Measurements from ENCODE around the gene FRMPD2. TPM values are rescaled to one million over a fixed set of nuclear protein-coding genes. Genes with fewer than 3 reads are reported as not detected.
A peak's percentile ranks its signal among the peaks of the same experiment; 100 is the strongest.
"Not testable (repeated sequence)": the region's sequence is repeated elsewhere in the genome, so short reads cannot be mapped to it uniquely, and the experiment has no call there.

FRMPD2 gene
- total and polyA plus RNA-seq, 2 of the 4 experiments (the other 2 are of a cell fraction), result 0.18 TPM; not detected in 1

DNA sequence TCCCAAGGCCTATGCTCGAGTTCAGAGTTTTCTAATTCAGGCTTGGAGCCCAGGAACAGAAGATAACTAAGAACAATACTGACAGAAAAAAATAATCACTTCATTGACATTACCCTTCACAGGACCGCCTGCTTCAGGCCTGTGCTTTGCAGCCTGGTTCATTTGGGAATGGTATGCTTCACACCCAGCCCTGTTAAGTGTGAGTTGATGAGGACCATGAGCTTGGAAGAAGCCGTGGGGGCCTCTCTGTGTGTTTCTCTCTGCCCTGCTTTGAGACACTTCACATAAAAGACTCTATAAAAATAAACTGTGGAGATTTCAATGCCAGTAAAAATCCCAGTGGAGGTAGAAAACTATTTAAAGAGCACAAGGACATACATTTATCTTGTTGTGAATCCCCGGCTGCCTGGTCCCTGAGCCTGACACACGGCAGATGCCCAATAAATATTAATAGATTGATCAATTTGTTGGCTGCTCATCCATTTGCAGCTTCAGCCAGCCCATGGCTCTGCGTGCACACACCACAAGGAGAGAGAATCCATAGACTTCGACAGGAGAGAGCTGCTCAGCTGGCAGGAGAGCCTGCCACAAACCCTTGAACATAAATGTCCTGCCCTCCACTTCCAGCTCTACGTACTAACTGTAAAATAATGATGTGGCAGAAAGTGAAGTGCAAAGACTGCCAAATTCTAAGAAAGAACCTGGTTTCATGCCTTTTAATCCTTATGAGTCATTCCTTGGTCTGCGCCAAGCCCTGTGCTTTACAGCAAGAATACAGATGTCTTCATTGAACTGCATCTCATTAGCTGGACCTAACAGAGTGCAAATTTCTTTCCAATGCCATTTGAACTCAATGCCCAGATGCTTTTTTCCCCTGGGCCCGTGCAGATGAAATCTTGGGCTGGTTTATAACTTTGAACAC, 130.5 kb downstream of the FRMPD2 start:
- dilution Hi-C loops (cut with HindIII; ENCODE audit: low sequenced_read_pairs, unreplicated experiment); H2AK5ac ChIP-seq (ENCODE audit: low read depth, low read length); BruUV-seq (replicated peaks); H4K5ac ChIP-seq (ENCODE audit: low read depth, low read length); H3K23ac ChIP-seq (ENCODE audit: low read depth, low read length); H2BK15ac ChIP-seq (ENCODE audit: low read depth, low read length); DNase-seq; intact Hi-C loops (cut with micrococcal nuclease); H3K18ac ChIP-seq (ENCODE audit: low read depth, low read length); H4K20me1 ChIP-seq (ENCODE audit: insufficient read depth, low read length); H3K9ac ChIP-seq (ENCODE audit: low read depth, low read length); H3K27ac ChIP-seq (ENCODE audit: insufficient read depth, low read length); H3K4ac ChIP-seq (ENCODE audit: low read depth, low read length); H3K9me1 ChIP-seq (ENCODE audit: insufficient read depth, low read length); H2AFZ ChIP-seq (replicated peaks; ENCODE audit: low read length, poor library complexity); H3K14ac ChIP-seq (replicated peaks; ENCODE audit: low read depth, low read length); H3K4me1 ChIP-seq (ENCODE audit: control insufficient read depth, insufficient read depth, low read length); H4K8ac ChIP-seq (ENCODE audit: low read depth in 2 of 2, low read length in 2 of 2); H3K56ac ChIP-seq (ENCODE audit: extremely low read depth, insufficient read depth, low read length); H3K79me1 ChIP-seq (ENCODE audit: low read depth in 1 of 2, low read length in 2 of 2); H2BK5ac ChIP-seq (ENCODE audit: low read depth, low read length, poor library complexity, severe bottlenecking); H2AK9ac ChIP-seq (replicated peaks; ENCODE audit: low read depth, low read length, poor library complexity); H3K4me2 ChIP-seq (ENCODE audit: low read depth, low read length); H4K91ac ChIP-seq (ENCODE audit: insufficient read depth, low read depth, low read length); H3K27me3 ChIP-seq (ENCODE audit: control insufficient read depth, insufficient read depth, low read length); in situ Hi-C loops (cut with MboI; ENCODE audit: low sequenced_read_pairs); H2BK120ac ChIP-seq (ENCODE audit: low read depth, low read length); H2BK20ac ChIP-seq (ENCODE audit: low read depth, low read length); POLR2A ChIA-PET (ENCODE audit: unreplicated experiment); H3K4me3 ChIP-seq (ENCODE audit: insufficient read depth, low read depth, low read length); H3K9me3 ChIP-seq (ENCODE audit: control insufficient read depth, insufficient read depth, low read length); H3K36me3 ChIP-seq (ENCODE audit: control insufficient read depth, insufficient read depth, low read length); CTCF ChIA-PET: not testable (repeated sequence)
- no CpG with 5 or more reads among the region's 10 CpGs for WGBS, 2 experiments (ENCODE audit: extremely low coverage in 2 of 2, insufficient read length in 1 of 2)
- peak; percentile 56 for ATAC-seq (ENCODE audit: low read depth)

DNA sequence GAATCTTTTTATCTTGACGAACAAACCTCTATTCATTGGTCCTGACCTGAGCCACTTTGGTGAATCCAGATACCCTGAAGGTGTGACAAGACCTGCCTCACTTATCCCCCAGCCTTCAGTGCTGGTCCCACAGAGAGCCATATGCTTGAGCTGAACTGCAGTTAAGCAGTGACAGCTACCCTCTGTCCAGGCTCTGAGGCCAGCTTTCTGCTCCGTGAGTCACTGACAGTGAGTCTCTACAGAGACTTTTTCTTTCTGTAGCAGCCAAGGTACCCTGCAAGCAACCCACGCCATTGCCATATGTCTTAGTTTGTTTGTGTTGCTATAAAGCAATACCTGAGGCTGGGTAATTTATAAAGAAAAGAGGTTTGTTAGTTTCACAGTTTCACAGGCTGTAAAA, 133.5 kb downstream of the FRMPD2 start:
- intact Hi-C loops (cut with micrococcal nuclease); H3K56ac ChIP-seq (ENCODE audit: extremely low read depth, insufficient read depth, low read length); H3K4me3 ChIP-seq (ENCODE audit: insufficient read depth, low read depth, low read length); H3K4me2 ChIP-seq (ENCODE audit: low read depth, low read length); H2BK15ac ChIP-seq (ENCODE audit: low read depth, low read length); H3K9ac ChIP-seq (ENCODE audit: low read depth, low read length); H3K14ac ChIP-seq (replicated peaks; ENCODE audit: low read depth, low read length); DNase-seq; H4K20me1 ChIP-seq (ENCODE audit: insufficient read depth, low read length); H3K4ac ChIP-seq (ENCODE audit: low read depth, low read length); ATAC-seq (ENCODE audit: low read depth); H3K36me3 ChIP-seq (ENCODE audit: control insufficient read depth, insufficient read depth, low read length); H2AK5ac ChIP-seq (ENCODE audit: low read depth, low read length); H3K18ac ChIP-seq (ENCODE audit: low read depth, low read length); H4K91ac ChIP-seq (ENCODE audit: insufficient read depth, low read depth, low read length); CTCF ChIA-PET; H3K23ac ChIP-seq (ENCODE audit: low read depth, low read length); H3K4me1 ChIP-seq (ENCODE audit: control insufficient read depth, insufficient read depth, low read length); BruUV-seq (replicated peaks); H2BK120ac ChIP-seq (ENCODE audit: low read depth, low read length); dilution Hi-C loops (cut with HindIII; ENCODE audit: low sequenced_read_pairs, unreplicated experiment); H4K8ac ChIP-seq (ENCODE audit: low read depth in 2 of 2, low read length in 2 of 2); H2AK9ac ChIP-seq (replicated peaks; ENCODE audit: low read depth, low read length, poor library complexity); H2BK5ac ChIP-seq (ENCODE audit: low read depth, low read length, poor library complexity, severe bottlenecking); H3K27ac ChIP-seq (ENCODE audit: insufficient read depth, low read length); H4K5ac ChIP-seq (ENCODE audit: low read depth, low read length); H3K9me1 ChIP-seq (ENCODE audit: insufficient read depth, low read length); H2BK20ac ChIP-seq (ENCODE audit: low read depth, low read length); H3K79me1 ChIP-seq (ENCODE audit: low read depth in 1 of 2, low read length in 2 of 2); in situ Hi-C loops (cut with MboI; ENCODE audit: low sequenced_read_pairs); POLR2A ChIA-PET (ENCODE audit: unreplicated experiment); H2AFZ ChIP-seq (replicated peaks; ENCODE audit: low read length, poor library complexity); H3K27me3 ChIP-seq (ENCODE audit: control insufficient read depth, insufficient read depth, low read length); H3K9me3 ChIP-seq (ENCODE audit: control insufficient read depth, insufficient read depth, low read length): not testable (repeated sequence)
- WGBS, 2 experiments (ENCODE audit: extremely low coverage in 2 of 2, insufficient read length in 1 of 2), result no CpG with 5 or more reads among the region's 3 CpGs
